B cell (primary cell): ENCODE data around the gene SYNE2.
"Not testable (repeated sequence)": the region's sequence is repeated elsewhere in the genome, so short reads cannot be mapped to it uniquely, and the experiment has no call there.

ENCODE experiments used
- EZH2 ChIP-seq: IDR thresholded peaks from 2 replicates; pipeline ENCODE4 v1.6.1; 2012; ENCODE audit warnings: borderline replicate concordance, low read depth, mild to moderate bottlenecking, moderate library complexity, low read length; ENCODE audit not compliant: insufficient read depth, poor library complexity, severe bottlenecking
- TF ChIP-seq, protein P1 (sequence below): fragments of 200-600 bp; IDR thresholded peaks from one replicate; pipeline ENCODE4 v1.8.0; 2022; ENCODE audit warnings: antibody characterized with exemption, mild to moderate bottlenecking

DNA sequence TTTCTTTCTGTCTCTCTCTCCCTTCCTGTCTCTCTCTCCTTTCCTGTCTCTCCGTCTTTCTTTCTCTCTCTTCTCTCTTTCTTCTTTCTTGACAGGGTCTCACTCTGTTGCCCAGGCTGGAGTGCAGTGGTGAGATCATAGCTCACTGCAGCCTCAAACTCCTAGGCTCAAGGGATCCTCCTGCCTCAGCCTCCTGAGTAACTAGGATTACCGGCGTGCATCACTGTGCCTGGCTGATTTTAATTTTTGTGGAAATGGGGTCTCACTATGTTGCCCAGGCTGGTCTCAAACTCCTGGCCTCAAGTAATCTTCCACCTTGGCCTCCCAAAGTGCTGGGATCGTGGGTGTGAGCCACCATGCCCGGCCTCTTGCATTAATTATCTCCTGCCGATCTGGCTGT is 358.1 kb downstream of the SYNE2 start:
- TF ChIP-seq, protein P1, sequence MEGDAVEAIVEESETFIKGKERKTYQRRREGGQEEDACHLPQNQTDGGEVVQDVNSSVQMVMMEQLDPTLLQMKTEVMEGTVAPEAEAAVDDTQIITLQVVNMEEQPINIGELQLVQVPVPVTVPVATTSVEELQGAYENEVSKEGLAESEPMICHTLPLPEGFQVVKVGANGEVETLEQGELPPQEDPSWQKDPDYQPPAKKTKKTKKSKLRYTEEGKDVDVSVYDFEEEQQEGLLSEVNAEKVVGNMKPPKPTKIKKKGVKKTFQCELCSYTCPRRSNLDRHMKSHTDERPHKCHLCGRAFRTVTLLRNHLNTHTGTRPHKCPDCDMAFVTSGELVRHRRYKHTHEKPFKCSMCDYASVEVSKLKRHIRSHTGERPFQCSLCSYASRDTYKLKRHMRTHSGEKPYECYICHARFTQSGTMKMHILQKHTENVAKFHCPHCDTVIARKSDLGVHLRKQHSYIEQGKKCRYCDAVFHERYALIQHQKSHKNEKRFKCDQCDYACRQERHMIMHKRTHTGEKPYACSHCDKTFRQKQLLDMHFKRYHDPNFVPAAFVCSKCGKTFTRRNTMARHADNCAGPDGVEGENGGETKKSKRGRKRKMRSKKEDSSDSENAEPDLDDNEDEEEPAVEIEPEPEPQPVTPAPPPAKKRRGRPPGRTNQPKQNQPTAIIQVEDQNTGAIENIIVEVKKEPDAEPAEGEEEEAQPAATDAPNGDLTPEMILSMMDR: not testable (repeated sequence)
- not testable (repeated sequence) for TF ChIP-seq EZH2
